ENCODE data around the gene ZNF608. TPM values are rescaled to one million over a fixed set of nuclear protein-coding genes. Genes with fewer than 3 reads are reported as not detected.

ZNF608 gene
- polyA plus RNA-seq, 1 donor (not counting 4 experiments of a cell fraction or from before 2014, with no cell fraction given): 1.1 TPM

DNA sequence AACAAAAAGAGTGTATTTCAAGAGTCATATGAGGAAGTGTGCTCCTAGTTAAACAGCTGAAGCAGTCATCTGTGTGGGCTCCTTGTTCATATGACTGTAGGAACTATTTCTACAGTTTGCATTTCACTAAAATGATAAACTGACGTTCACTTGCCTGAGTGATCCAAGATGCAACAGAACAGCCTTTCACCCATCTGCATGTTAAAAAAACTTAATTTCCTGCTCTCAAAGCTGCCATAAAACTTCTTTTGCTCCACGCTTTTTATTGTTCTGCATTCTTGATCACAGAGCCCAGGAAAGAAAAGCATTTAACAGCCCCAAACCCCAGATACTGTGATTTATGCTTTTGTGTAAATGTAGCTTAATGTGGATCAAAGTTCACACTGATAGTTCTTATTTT is 43.9 kb downstream of the ZNF608 start:
- H3K9ac ChIP-seq (ENCODE audit: control insufficient read depth, extremely low read depth, insufficient read depth, low read length): no peak overlapping the region
- dilution Hi-C loops (cut with MboI; ENCODE audit: extremely low pct_ligation_motif_present, low sequenced_read_pairs): no loop called here
- H2AFZ ChIP-seq (ENCODE audit: control insufficient read depth, low read length): no peak overlapping the region
- no peak overlapping the region for H3K27ac ChIP-seq (ENCODE audit: control insufficient read depth, insufficient read depth, low read length)
- H3K4me2 ChIP-seq (ENCODE audit: control insufficient read depth, extremely low read depth, insufficient read depth, low read depth, low read length): no peak overlapping the region
- no peaks in the 10 kb centered on the region for H3K79me2 ChIP-seq (ENCODE audit: control insufficient read depth, insufficient read depth, low read length)
- no peak for TF ChIP-seq EZH2 (IDR thresholded peaks at IDR 0.05; ENCODE audit: low read length)
- TF ChIP-seq, protein P1, sequence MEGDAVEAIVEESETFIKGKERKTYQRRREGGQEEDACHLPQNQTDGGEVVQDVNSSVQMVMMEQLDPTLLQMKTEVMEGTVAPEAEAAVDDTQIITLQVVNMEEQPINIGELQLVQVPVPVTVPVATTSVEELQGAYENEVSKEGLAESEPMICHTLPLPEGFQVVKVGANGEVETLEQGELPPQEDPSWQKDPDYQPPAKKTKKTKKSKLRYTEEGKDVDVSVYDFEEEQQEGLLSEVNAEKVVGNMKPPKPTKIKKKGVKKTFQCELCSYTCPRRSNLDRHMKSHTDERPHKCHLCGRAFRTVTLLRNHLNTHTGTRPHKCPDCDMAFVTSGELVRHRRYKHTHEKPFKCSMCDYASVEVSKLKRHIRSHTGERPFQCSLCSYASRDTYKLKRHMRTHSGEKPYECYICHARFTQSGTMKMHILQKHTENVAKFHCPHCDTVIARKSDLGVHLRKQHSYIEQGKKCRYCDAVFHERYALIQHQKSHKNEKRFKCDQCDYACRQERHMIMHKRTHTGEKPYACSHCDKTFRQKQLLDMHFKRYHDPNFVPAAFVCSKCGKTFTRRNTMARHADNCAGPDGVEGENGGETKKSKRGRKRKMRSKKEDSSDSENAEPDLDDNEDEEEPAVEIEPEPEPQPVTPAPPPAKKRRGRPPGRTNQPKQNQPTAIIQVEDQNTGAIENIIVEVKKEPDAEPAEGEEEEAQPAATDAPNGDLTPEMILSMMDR (optimal IDR thresholded peaks at IDR 0.05 in 1 of 3, IDR thresholded peaks at IDR 0.05 in 1 of 3, conservative IDR thresholded peaks at IDR 0.05 in 1 of 3; ENCODE audit: extremely low read depth in 1 of 3, insufficient read depth in 2 of 3, low read length in 3 of 3): no peak
- FAIRE-seq: no peak
- H3K4me1 ChIP-seq (ENCODE audit: control insufficient read depth, extremely low read depth, insufficient read depth, low read length): no peaks in the 10 kb centered on the region
- no peak overlapping the region for H3K4me3 ChIP-seq (ENCODE audit: control insufficient read depth in 2 of 3, extremely low read depth in 1 of 3, insufficient read depth in 2 of 3, low read depth in 1 of 3, low read length in 3 of 3)
- no peak for DNase-seq (ENCODE audit: low read depth, low spot score)
- H3K9me3 ChIP-seq (ENCODE audit: control insufficient read depth, low read depth, low read length): no peaks in the 10 kb centered on the region
- no peaks in the 10 kb centered on the region for H4K20me1 ChIP-seq (ENCODE audit: control insufficient read depth, extremely low read depth, insufficient read depth, low read length)
- no peaks in the 10 kb centered on the region for H3K9me1 ChIP-seq (ENCODE audit: control insufficient read depth, extremely low read depth, insufficient read depth, low read length)
- no peaks in the 10 kb centered on the region for H3K27me3 ChIP-seq (ENCODE audit: control insufficient read depth, extremely low read depth, insufficient read depth, low read length)
- H3K36me3 ChIP-seq (ENCODE audit: control insufficient read depth in 2 of 2, extremely low read depth in 1 of 2, insufficient read depth in 2 of 2, low read length in 2 of 2): no peaks in the 10 kb centered on the region

DNA sequence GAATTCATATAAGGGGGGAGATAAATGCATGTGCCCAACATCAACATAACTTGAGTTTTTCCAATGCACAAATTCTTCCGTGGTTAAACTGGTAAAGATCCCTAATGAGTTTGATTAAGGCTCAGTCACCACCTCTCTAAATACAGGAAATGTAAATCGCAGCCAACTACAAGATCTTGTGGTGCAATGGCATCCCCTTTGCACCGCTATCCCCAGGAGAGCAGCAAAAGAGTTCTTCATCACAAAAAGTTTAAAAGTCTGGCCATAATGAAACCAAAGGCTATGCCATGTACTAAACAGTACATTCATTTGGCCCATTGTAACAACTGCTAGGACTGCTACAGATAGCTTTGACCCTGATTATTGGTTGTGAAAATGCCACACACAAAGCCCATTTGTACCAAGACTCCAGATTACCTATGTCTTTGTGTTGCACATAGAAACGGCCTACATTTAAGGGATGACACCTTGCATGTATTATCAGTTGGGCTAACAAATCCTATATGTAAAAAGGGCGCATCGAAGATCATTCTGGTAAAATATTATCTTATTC is 44.5 kb downstream of the ZNF608 start:
- FAIRE-seq (no peak), DNase-seq (ENCODE audit: low read depth, low spot score) (no peak)
- Histone ChIP-seq H3K4me1 (ENCODE audit: control insufficient read depth, extremely low read depth, insufficient read depth, low read length) (no peaks in the 10 kb centered on the region), H3K27me3 (ENCODE audit: control insufficient read depth, extremely low read depth, insufficient read depth, low read length) (no peaks in the 10 kb centered on the region), H3K4me2 (ENCODE audit: control insufficient read depth, extremely low read depth, insufficient read depth, low read depth, low read length) (no peak overlapping the region), H3K9me1 (ENCODE audit: control insufficient read depth, extremely low read depth, insufficient read depth, low read length) (no peaks in the 10 kb centered on the region), H4K20me1 (ENCODE audit: control insufficient read depth, extremely low read depth, insufficient read depth, low read length) (no peaks in the 10 kb centered on the region), H3K9me3 (ENCODE audit: control insufficient read depth, low read depth, low read length) (no peaks in the 10 kb centered on the region), H3K9ac (ENCODE audit: control insufficient read depth, extremely low read depth, insufficient read depth, low read length) (no peak overlapping the region), H2AFZ (ENCODE audit: control insufficient read depth, low read length) (no peak overlapping the region), H3K4me3 (ENCODE audit: control insufficient read depth in 2 of 3, extremely low read depth in 1 of 3, insufficient read depth in 2 of 3, low read depth in 1 of 3, low read length in 3 of 3) (no peak overlapping the region), H3K79me2 (ENCODE audit: control insufficient read depth, insufficient read depth, low read length) (no peaks in the 10 kb centered on the region), H3K27ac (ENCODE audit: control insufficient read depth, insufficient read depth, low read length) (no peak overlapping the region), H3K36me3 (ENCODE audit: control insufficient read depth in 2 of 2, extremely low read depth in 1 of 2, insufficient read depth in 2 of 2, low read length in 2 of 2) (no peaks in the 10 kb centered on the region)
- dilution Hi-C loops (cut with MboI; ENCODE audit: extremely low pct_ligation_motif_present, low sequenced_read_pairs): no loop called here
- TF ChIP-seq, protein P1 (optimal IDR thresholded peaks at IDR 0.05 in 1 of 3, IDR thresholded peaks at IDR 0.05 in 1 of 3, conservative IDR thresholded peaks at IDR 0.05 in 1 of 3; ENCODE audit: extremely low read depth in 1 of 3, insufficient read depth in 2 of 3, low read length in 3 of 3): no peak
- TF ChIP-seq EZH2 (IDR thresholded peaks at IDR 0.05; ENCODE audit: low read length): no peak
